ENCODE measurements around the gene GULP1.

GULP1 gene

GRCh38 chr2:188322569-188323551 lies 31.2 kb downstream of the GULP1 start:
- no peak for DNase-seq (ENCODE audit: low spot score)

- no peak for DNase-seq (ENCODE audit: low spot score)
These were observed 32.4 kb downstream of the GULP1 start for GRCh38 chr2:188324067-188324466.

GRCh38 chr2:188326290-188326668 lies 34.6 kb downstream of the GULP1 start:
- DNase-seq (ENCODE audit: low spot score): no peak

GRCh38 chr2:188326669-188327301 lies 35.1 kb downstream of the GULP1 start:
- no peak for DNase-seq (ENCODE audit: low spot score)

- no peak for DNase-seq (ENCODE audit: low spot score)
These were observed 36.0 kb downstream of the GULP1 start for GRCh38 chr2:188327518-188328213.

GRCh38 chr2:188328419-188328818 lies 36.7 kb downstream of the GULP1 start:
- no peak for DNase-seq (ENCODE audit: low spot score)

GRCh38 chr2:188330316-188331053 lies 38.8 kb downstream of the GULP1 start:
- DNase-seq (ENCODE audit: low spot score): no peak

GRCh38 chr2:188332619-188333018 lies 40.9 kb downstream of the GULP1 start:
- no peak for DNase-seq (ENCODE audit: low spot score)

- DNase-seq (ENCODE audit: low spot score): peak; percentile 39
These were observed 42.3 kb downstream of the GULP1 start for GRCh38 chr2:188333751-188334524.

GRCh38 chr2:188338463-188338862 lies 46.8 kb downstream of the GULP1 start:
- DNase-seq (ENCODE audit: low spot score): no peak

GRCh38 chr2:188340257-188340656 lies 48.6 kb downstream of the GULP1 start:
- no peak for DNase-seq (ENCODE audit: low spot score)

- no peak for DNase-seq (ENCODE audit: low spot score)
These were observed 53.3 kb downstream of the GULP1 start for GRCh38 chr2:188345020-188345419.

- DNase-seq (ENCODE audit: low spot score): no peak
These were observed 53.8 kb downstream of the GULP1 start for GRCh38 chr2:188345426-188345825.

- peak; percentile 39 for DNase-seq (ENCODE audit: low spot score)
These were observed 54.3 kb downstream of the GULP1 start for GRCh38 chr2:188345831-188346458.

- no peak for DNase-seq (ENCODE audit: low spot score)
These were observed 57.3 kb downstream of the GULP1 start for GRCh38 chr2:188349019-188349418.

GRCh38 chr2:188353282-188353681 lies 61.6 kb downstream of the GULP1 start:
- DNase-seq (ENCODE audit: low spot score): no peak

- DNase-seq (ENCODE audit: low spot score): no peak
These were observed 69.0 kb downstream of the GULP1 start for GRCh38 chr2:188360485-188361263.

- DNase-seq (ENCODE audit: low spot score): no peak
These were observed 72.5 kb downstream of the GULP1 start for GRCh38 chr2:188364033-188364630.

GRCh38 chr2:188365058-188365641 lies 73.5 kb downstream of the GULP1 start:
- DNase-seq (ENCODE audit: low spot score): no peak

Data from D341Med (cell line).